H1 (cell line): ENCODE results near the gene OLFML2A. TPM values are rescaled to one million over a fixed set of nuclear protein-coding genes. Genes with fewer than 3 reads are reported as not detected.

Experiments
- CTCF ChIA-PET: fragments of 300-600 bp; sonication (Branson Sonifier 250); formaldehyde crosslinking; loops from one replicate; lab custom pipeline; 2021; ENCODE audit not compliant: partially characterized antibody; lab: Charles Lee
- POLR2A ChIA-PET: fragments of 300-600 bp; sonication (Branson Sonifier 250); formaldehyde crosslinking; loops from one replicate; lab custom pipeline; 2021; ENCODE audit warnings: inconsistent platforms; ENCODE audit not compliant: partially characterized antibody; lab: Charles Lee
- DNase-seq, 2 experiments: peaks; one replicate each; pipeline versions ENCODE4 v3.0.0 to v3.0.0-alpha.2; 2010 to 2022; ENCODE audit warnings: low spot score in 2 of 2, low read depth in 1 of 2, mixed read lengths in 1 of 2
- FAIRE-seq: peaks from 2 replicates; lab custom pipeline; 2011; peaks lifted over from hg19 to GRCh38; lab: Jason Lieb, UNC
- H2AFZ ChIP-seq: 2 replicates; pipeline ENCODE4 v1.8.1; 2012; ENCODE audit warnings: low read length, inconsistent platforms
- H2AK5ac ChIP-seq: 2 replicates; pipeline ENCODE4 v1.6.1; 2013; ENCODE audit warnings: low read depth, low read length
- H2BK120ac ChIP-seq: replicated peaks from 2 replicates; pipeline ENCODE3; 2013; ENCODE audit warnings: low read depth, low read length, inconsistent platforms
- H2BK12ac ChIP-seq: 2 replicates; pipeline ENCODE4 v1.6.1; 2013; ENCODE audit warnings: low read depth, low read length
- H2BK15ac ChIP-seq: 2 replicates; pipeline ENCODE4 v1.6.1; 2013; ENCODE audit warnings: low read length
- H2BK20ac ChIP-seq: 2 replicates; pipeline ENCODE4 v1.6.1; 2013; ENCODE audit warnings: low read length
- H2BK5ac ChIP-seq: 2 replicates; pipeline ENCODE4 v1.6.1; 2013; ENCODE audit warnings: low read depth, low read length
- H3K14ac ChIP-seq: 2 replicates; pipeline ENCODE4 v1.6.1; 2013; ENCODE audit warnings: inconsistent platforms; ENCODE audit not compliant: insufficient read length
- H3K18ac ChIP-seq: 2 replicates; pipeline ENCODE4 v1.6.1; 2013; ENCODE audit warnings: low read length; ENCODE audit errors: extremely low read depth
- H3K23ac ChIP-seq: 2 replicates; pipeline ENCODE4 v1.6.1; 2013; ENCODE audit warnings: inconsistent platforms; ENCODE audit not compliant: insufficient read length
- H3K23me2 ChIP-seq: 2 replicates; pipeline ENCODE4 v1.6.1; 2013; ENCODE audit warnings: low read depth, low read length
- H3K27ac ChIP-seq: 2 replicates; pipeline ENCODE4 v1.6.1; 2011; ENCODE audit warnings: low read depth, low read length, inconsistent platforms
- H3K27me3 ChIP-seq, 4 experiments: replicated peaks in 1 of 4; 1 replicate in 1 of 4; 2 replicates in 3 of 4; pipeline versions ENCODE4 v1.6.1 to v1.8.1; 2011 to 2013; ENCODE audit warnings: low read length in 3 of 4, mild to moderate bottlenecking in 3 of 4, inconsistent platforms in 2 of 4, mixed read lengths in 2 of 4, moderate library complexity in 1 of 4; ENCODE audit not compliant: control insufficient read depth in 3 of 4, insufficient read depth in 3 of 4; ENCODE audit errors: extremely low read depth in 1 of 4
- H3K36me3 ChIP-seq, 4 experiments: 2 replicates each; pipeline versions ENCODE4 v1.6.1 to v1.8.1; 2011 to 2013; ENCODE audit warnings: mild to moderate bottlenecking in 4 of 4, low read length in 3 of 4, moderate library complexity in 2 of 4, control low read depth in 1 of 4, inconsistent platforms in 1 of 4; ENCODE audit not compliant: insufficient read depth in 4 of 4, control insufficient read depth in 2 of 4
- H3K4ac ChIP-seq: replicated peaks from 2 replicates; pipeline ENCODE3; 2013; ENCODE audit warnings: low read length, low read depth, mixed read lengths, inconsistent platforms; ENCODE audit not compliant: insufficient read length
- H3K4me1 ChIP-seq, 4 experiments: replicated peaks in 1 of 4; 1 replicate in 1 of 4; 2 replicates in 3 of 4; pipeline versions ENCODE4 v1.6.1 to v1.8.1; 2011 to 2013; ENCODE audit warnings: low read length in 3 of 4, inconsistent platforms in 2 of 4, mixed read lengths in 1 of 4; ENCODE audit not compliant: insufficient read depth in 4 of 4, control insufficient read depth in 3 of 4
- H3K4me2 ChIP-seq, 2 experiments: 2 replicates each; pipeline versions ENCODE4 v1.6.1 to v1.8.1; 2011 to 2013; ENCODE audit warnings: low read depth in 2 of 2, low read length in 2 of 2, control low read depth in 1 of 2, inconsistent platforms in 1 of 2, mild to moderate bottlenecking in 1 of 2; ENCODE audit not compliant: insufficient read depth in 1 of 2
- H3K4me3 ChIP-seq, 4 experiments: fragments of 200-600, 300-600 bp in 1 of 4; sonication (generic), shearing (Covaris generic), sonication (Bioruptor Twin) in 1 of 4; 2 replicates each; pipeline versions ENCODE4 v1.5.1 to v1.8.1; 2011 to 2016; ENCODE audit warnings: low read length in 4 of 4, low read depth in 3 of 4, control low read depth in 2 of 4, inconsistent platforms in 2 of 4, mild to moderate bottlenecking in 2 of 4, mixed read lengths in 1 of 4, moderate library complexity in 1 of 4; ENCODE audit not compliant: insufficient read depth in 2 of 4; ENCODE audit errors: extremely low read depth in 1 of 4
- H3K56ac ChIP-seq: replicated peaks from 2 replicates; pipeline ENCODE3; 2013; ENCODE audit warnings: low read depth, mild to moderate bottlenecking, mixed read lengths, low read length, inconsistent platforms; ENCODE audit not compliant: insufficient read length
- H3K79me1 ChIP-seq: 2 replicates; pipeline ENCODE4 v1.6.1; 2013; ENCODE audit warnings: low read depth, low read length, control low read depth
- H3K79me2 ChIP-seq, 2 experiments: 2 replicates each; pipeline versions ENCODE4 v1.6.1 to v1.8.1; 2012 to 2013; ENCODE audit warnings: low read length in 2 of 2, mild to moderate bottlenecking in 2 of 2, inconsistent platforms in 1 of 2; ENCODE audit not compliant: insufficient read depth in 2 of 2, control insufficient read depth in 1 of 2
- H3K9ac ChIP-seq, 4 experiments: replicated peaks in 1 of 4; 1 replicate in 1 of 4; 2 replicates in 3 of 4; pipeline versions ENCODE4 v1.6.1 to v1.8.1; 2011 to 2013; ENCODE audit warnings: low read depth in 3 of 4, low read length in 3 of 4, control low read depth in 2 of 4, mild to moderate bottlenecking in 2 of 4, moderate library complexity in 2 of 4, inconsistent platforms in 1 of 4; ENCODE audit errors: extremely low read depth in 1 of 4
- H3K9me3 ChIP-seq, 2 experiments: 2 replicates each; pipeline versions ENCODE4 v1.6.1 to v1.8.1; 2012 to 2013; ENCODE audit warnings: mild to moderate bottlenecking in 2 of 2, moderate library complexity in 2 of 2, control low read depth in 1 of 2, inconsistent platforms in 1 of 2, low read depth in 1 of 2, low read length in 1 of 2, mixed read lengths in 1 of 2; ENCODE audit not compliant: insufficient read depth in 2 of 2
- H4K20me1 ChIP-seq, 2 experiments: replicated peaks in 1 of 2; 2 replicates each; pipeline versions ENCODE3 to v1.8.1; 2011 to 2013; ENCODE audit warnings: inconsistent platforms in 2 of 2, low read length in 2 of 2, mild to moderate bottlenecking in 1 of 2; ENCODE audit not compliant: insufficient read depth in 2 of 2, control insufficient read depth in 1 of 2
- H4K5ac ChIP-seq: 2 replicates; pipeline ENCODE4 v1.6.1; 2013; ENCODE audit warnings: low read length, low read depth, mixed read lengths, inconsistent platforms; ENCODE audit not compliant: insufficient read length
- H4K8ac ChIP-seq: 2 replicates; pipeline ENCODE4 v1.8.0; 2013; ENCODE audit warnings: mild to moderate bottlenecking, moderate library complexity, low read length, inconsistent platforms; ENCODE audit not compliant: insufficient read depth; ENCODE audit errors: extremely low read depth
- H4K91ac ChIP-seq: replicated peaks from 2 replicates; pipeline ENCODE3; 2013; ENCODE audit warnings: low read length, mixed read lengths, inconsistent platforms; ENCODE audit not compliant: insufficient read length
- BACH1 ChIP-seq: IDR thresholded peaks from 2 replicates; pipeline ENCODE4 v1.6.1; 2012; ENCODE audit warnings: low read length, improper control_type of control experiment
- CBX5 ChIP-seq: fragments of 300-800, 300-1000 bp; sonication (generic); IDR thresholded peaks from 2 replicates; pipeline ENCODE4 v1.7.1; 2016; ENCODE audit warnings: antibody characterized with exemption, low read length, low read depth
- CEBPB ChIP-seq: IDR thresholded peaks from 2 replicates; pipeline ENCODE4 v1.6.1; 2012; ENCODE audit warnings: low read depth, low read length
- CHD1 ChIP-seq: IDR thresholded peaks from 2 replicates; pipeline ENCODE4 v1.6.1; 2012; ENCODE audit warnings: low read depth, low read length, improper control_type of control experiment
- CTBP2 ChIP-seq: IDR thresholded peaks from 2 replicates; pipeline ENCODE4 v1.7.0; 2011; ENCODE audit warnings: borderline replicate concordance, mild to moderate bottlenecking, moderate library complexity, mixed read lengths, low read length; ENCODE audit not compliant: insufficient read depth, insufficient read length
- GTF2F1 ChIP-seq: IDR thresholded peaks from 2 replicates; pipeline ENCODE4 v1.6.1; 2012; ENCODE audit warnings: low read depth, low read length, improper control_type of control experiment, borderline replicate concordance
- MAFK ChIP-seq: IDR thresholded peaks from 2 replicates; pipeline ENCODE4 v1.6.1; 2012; ENCODE audit warnings: low read depth, mild to moderate bottlenecking, improper control_type of control experiment, low read length
- SP4 ChIP-seq: IDR thresholded peaks from 2 replicates; pipeline ENCODE4 v1.6.1; 2012; ENCODE audit warnings: low read length, inconsistent platforms
- TBP ChIP-seq: IDR thresholded peaks from 2 replicates; pipeline ENCODE4 v1.6.1; 2011; ENCODE audit warnings: low read depth, low read length, improper control_type of control experiment
- WGBS, 2 experiments: shearing (Covaris generic) in 1 of 2; methylation state at CpG; one replicate each; pipeline versions ENCODE4 v1.1.6 to v1.1.7; 2013 to 2015; ENCODE audit warnings: low lambda C conversion rate in 2 of 2, mixed read lengths in 2 of 2, inconsistent platforms in 1 of 2, low coverage in 1 of 2, missing lambda C conversion rate in 1 of 2; ENCODE audit not compliant: insufficient replicate concordance in 2 of 2, insufficient coverage in 1 of 2, insufficient read length in 1 of 2; ENCODE audit errors: extremely low coverage in 1 of 2, missing lambda C conversion rate in 1 of 2; 5-methylcytosine and 5-hydroxymethylcytosine counted together
- polyA plus RNA-seq, 7 experiments: library from polyadenylated mRNA; depleted of rRNA in 3 of 7; stranded (reverse) in 5 of 7; unstranded in 2 of 7; fragments of >200 nt in 5 of 7; fragments of 200-250 nt in 2 of 7; gene quantifications; 1 replicate in 5 of 7; 2 replicates in 1 of 7; 4 replicates in 1 of 7; pipeline versions ENCODE4 v1.2.1 to v1.2.3, GENCODE V29; 2011 to 2013; ENCODE audit warnings: missing spikeins in 2 of 7, mixed read lengths in 2 of 7
- total RNA-seq: library from RNA; stranded (reverse); fragmentation: NEBNext Ultra II Directional; extraction: Animal tissue kit (Norgen Biotek cat#: 25700); gene quantifications from 2 replicates; pipeline ENCODE4 v1.2.1, GENCODE V29; 2021

The OLFML2A gene
- total and polyA plus RNA-seq, 2 of the 8 experiments (the other 6 are each of a cell fraction or from before 2014, with no cell fraction given), result 7.8 to 11.5 TPM

GRCh38 chr9:124788542-124789217 is 11.7 kb downstream of the OLFML2A start:
- 89% methylated on average over 3 of the region's 3 CpGs; no CpG with 5 or more reads in 1 of the 2 experiments for WGBS, 2 experiments
- Histone ChIP-seq H3K79me1 (no peaks in the 10 kb centered on the region), H2AK5ac (no peak overlapping the region), H3K18ac (no peak overlapping the region), H3K27me3 (no peaks in the 10 kb centered on the region), H3K27ac (no peak overlapping the region), H3K14ac (no peak overlapping the region), H3K23me2 (no peaks in the 10 kb centered on the region), H4K91ac (no peak overlapping the region), H2AFZ (no peak overlapping the region), H4K5ac (no peak overlapping the region), H3K23ac (no peak overlapping the region), H2BK5ac (no peak overlapping the region), H3K9ac (no peak overlapping the region), H4K8ac (no peak overlapping the region), H3K4me3 (no peak overlapping the region), H3K4me2 (no peak overlapping the region), H2BK15ac (no peak overlapping the region), H3K9me3 (no peaks in the 10 kb centered on the region), H4K20me1 (no peaks in the 10 kb centered on the region), H3K4ac (no peak overlapping the region), H2BK12ac (no peak overlapping the region), H2BK20ac (no peak overlapping the region), H3K79me2 (no peaks in the 10 kb centered on the region), H2BK120ac (no peak overlapping the region), H3K4me1 (no peaks in the 10 kb centered on the region; a peak in 1 of 7 replicates), H3K36me3 (peaks cover 0 to 2% (median 0%) of the 10 kb centered on the region in 4 experiments; a peak in 1 of 8 replicates), H3K56ac (no peak overlapping the region)
- DNase-seq (no peak), FAIRE-seq (no peak)
- no peak for TF ChIP-seq MAFK
- no peak for TF ChIP-seq CBX5
- TF ChIP-seq CTBP2, result no peak
- TF ChIP-seq CHD1, result no peak
- no peak for TF ChIP-seq CEBPB
- no peak for TF ChIP-seq BACH1
- TF ChIP-seq SP4, result no peak
- TF ChIP-seq TBP, result no peak
- TF ChIP-seq GTF2F1, result no peak
- POLR2A ChIA-PET, result interaction anchor here (0.9 to 1.9 kb wide), 8 partner anchors 11 to 81 kb away, joined by 3 to 5 read pairs (median 4); partner anchors contain the start of genes ARPC5L, OLFML2A and RPL35
- CTCF ChIA-PET, result interaction anchor here (0.9 to 65.2 kb wide), 8 partner anchors 11 to 76 kb away, joined by 3 to 1529 read pairs (median 6); partner anchors contain the start of genes ARPC5L, NR6A1, OLFML2A and RPL35
